ENCODE results near the gene PPP2R5B. TPM values are rescaled to one million over a fixed set of nuclear protein-coding genes. Genes with fewer than 3 reads are reported as not detected.

The PPP2R5B gene
- 14.8 and 16.2 TPM in 2 replicates for total RNA-seq

GRCh38 chr11:64923944-64924909 lies at the start of gene PPP2R5B:
Gene PPP2R5B (plus strand): TSS chr11:64924689. CDS start chr11:64925735, 1,046 bp downstream.

GRCh38 chr11:64878494-64879243 lies 45.8 kb upstream of the PPP2R5B start, which contains the start of gene EHD1:
Gene EHD1 (minus strand): TSS chr11:64878621. CDS start chr11:64878464, 157 bp downstream.

GRCh38 chr11:64916775-64917662 lies 7.5 kb upstream of the PPP2R5B start, which contains the start of gene ATG2A:
Gene ATG2A (minus strand): TSS chr11:64917209. CDS start chr11:64917135, 74 bp downstream.

GRCh38 chr11:64935359-64936081 lies 11.0 kb downstream of the PPP2R5B start, which contains the start of gene GPHA2:
Gene GPHA2 (minus strand): TSS chr11:64935893. CDS start chr11:64935460, 433 bp downstream.

GRCh38 chr11:64971421-64972233 lies 47.1 kb downstream of the PPP2R5B start, which contains the start of gene MAJIN:
Gene MAJIN (minus strand): TSS chr11:64972108. CDS start chr11:64959405, 12,703 bp downstream.

Other genes starting within 250 kb of the PPP2R5B start
- not detected in 2 replicates for gene NRXN2, start 201.5 kb upstream of the PPP2R5B start, total RNA-seq
- not detected in 2 replicates for gene RASGRP2, start 180.5 kb upstream of the PPP2R5B start, total RNA-seq
- gene PYGM, start 164.7 kb upstream of the PPP2R5B start, total RNA-seq: 0.14 and 0.79 TPM in 2 replicates
- gene SF1, start 146.1 kb upstream of the PPP2R5B start, total RNA-seq: 130 and 133 TPM in 2 replicates
- gene MAP4K2, start 121.5 kb upstream of the PPP2R5B start, total RNA-seq: 23.3 and 35.0 TPM in 2 replicates
- 21.9 and 28.4 TPM in 2 replicates for gene MEN1, start 114.1 kb upstream of the PPP2R5B start, total RNA-seq
- 15.9 and 17.4 TPM in 2 replicates for gene CDC42BPG, start 80.0 kb upstream of the PPP2R5B start, total RNA-seq
- gene EHD1, start 46.1 kb upstream of the PPP2R5B start, total RNA-seq: 43.7 and 57.8 TPM in 2 replicates
- gene ATG2A, start 7.5 kb upstream of the PPP2R5B start, total RNA-seq: 18.2 and 19.0 TPM in 2 replicates
- gene GPHA2, start 11.2 kb downstream of the PPP2R5B start, total RNA-seq: not detected in 2 replicates
- gene MAJIN, start 47.4 kb downstream of the PPP2R5B start, total RNA-seq: not detected in 2 replicates
- 0.09 TPM in 1 of 2 replicates, not detected in the other for gene BATF2, start 72.3 kb downstream of the PPP2R5B start, total RNA-seq
- gene ARL2, start 89.5 kb downstream of the PPP2R5B start, total RNA-seq: 118 and 132 TPM in 2 replicates
- gene SNX15, start 102.8 kb downstream of the PPP2R5B start, total RNA-seq: 10.2 and 14.2 TPM in 2 replicates
- gene SAC3D1, start 116.5 kb downstream of the PPP2R5B start, total RNA-seq: 32.7 and 34.4 TPM in 2 replicates
- 2.0 and 7.1 TPM in 2 replicates for gene NAALADL1, start 133.9 kb downstream of the PPP2R5B start, total RNA-seq
- 13.9 and 14.8 TPM in 2 replicates for gene CDCA5, start 159.4 kb downstream of the PPP2R5B start, total RNA-seq
- gene ZFPL1, start 159.5 kb downstream of the PPP2R5B start, total RNA-seq: 30.1 and 48.6 TPM in 2 replicates
- gene VPS51, start 171.5 kb downstream of the PPP2R5B start, total RNA-seq: 195 and 359 TPM in 2 replicates
- gene TM7SF2, start 187.2 kb downstream of the PPP2R5B start, total RNA-seq: 80.3 and 96.7 TPM in 2 replicates
- 28.4 and 54.3 TPM in 2 replicates for gene ZNHIT2, start 193.0 kb downstream of the PPP2R5B start, total RNA-seq
- 609 and 906 TPM in 2 replicates for gene FAU, start 197.4 kb downstream of the PPP2R5B start, total RNA-seq
- 54.8 and 80.0 TPM in 2 replicates for gene MRPL49, start 197.6 kb downstream of the PPP2R5B start, total RNA-seq
- 12.7 and 18.1 TPM in 2 replicates for gene SYVN1, start 209.8 kb downstream of the PPP2R5B start, total RNA-seq
- gene SPDYC, start 245.5 kb downstream of the PPP2R5B start, total RNA-seq: not detected in 2 replicates